NOMO-1 treated with DMSO at 0.1 percent for 48 hours (cell line): ENCODE results near the gene ITGB7.
"Not testable (repeated sequence)": the region's sequence is repeated elsewhere in the genome, so short reads cannot be mapped to it uniquely, and the experiment has no call there.

Source experiments
- DNase-seq: peaks from one replicate; lab custom pipeline; 2025; ENCODE audit not compliant: unreplicated experiment; lab: John Stamatoyannopoulos, UW

Gene ITGB7

GRCh38 chr12:53217051-53217930 is 10.2 kb upstream of the ITGB7 start:
- peak; percentile 63 for DNase-seq

- no peak for DNase-seq
Observed at GRCh38 chr12:53215497-53215896, 8.4 kb upstream of the ITGB7 start.

DNA sequence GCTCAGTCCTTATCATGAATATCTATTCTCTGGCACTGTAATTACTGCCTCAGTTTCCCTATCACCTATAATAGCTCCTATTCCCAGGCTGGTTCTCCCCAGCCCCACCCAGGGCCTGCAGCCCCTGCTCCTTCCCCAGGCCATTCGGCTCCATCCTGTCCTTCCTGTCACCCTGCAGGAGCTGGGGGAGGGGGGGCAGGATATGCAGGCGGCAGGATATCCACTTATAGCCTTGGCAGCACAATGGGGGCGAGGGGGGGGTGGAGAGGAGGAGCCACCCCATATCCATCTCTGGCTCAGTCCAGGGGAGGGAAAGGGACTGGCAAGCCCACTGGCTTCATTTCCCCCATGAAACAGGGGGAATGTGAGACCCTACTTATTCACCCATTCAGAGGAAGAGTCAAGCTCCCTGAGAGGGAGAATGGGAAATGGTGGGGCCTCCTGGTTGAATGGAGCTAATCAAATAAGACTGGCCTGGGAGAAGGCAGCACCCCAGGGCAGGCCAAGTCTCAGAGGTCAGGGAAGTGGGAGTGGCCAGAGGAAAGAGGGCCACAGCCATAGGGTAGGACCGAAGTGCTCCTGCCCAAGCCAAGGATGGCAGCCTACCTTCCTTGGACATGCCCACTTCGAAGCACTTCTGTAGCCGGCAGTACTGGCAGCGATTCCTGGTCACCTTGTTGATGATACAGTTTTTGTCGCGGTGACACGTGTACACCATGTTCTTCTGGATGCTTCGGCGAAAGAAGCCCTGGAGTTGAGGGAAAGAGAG is 7.8 kb upstream of the ITGB7 start:
- no peak for DNase-seq

GRCh38 chr12:53214221-53214620 is 7.2 kb upstream of the ITGB7 start:
- DNase-seq, result no peak

- DNase-seq, result peak; percentile 66
Observed at GRCh38 chr12:53213348-53213747, 6.3 kb upstream of the ITGB7 start.

- DNase-seq, result no peak
Observed at GRCh38 chr12:53212931-53213330, 5.9 kb upstream of the ITGB7 start.

- no peak for DNase-seq
Observed at GRCh38 chr12:53211476-53212381, 4.7 kb upstream of the ITGB7 start.

GRCh38 chr12:53210843-53211242 is 3.8 kb upstream of the ITGB7 start:
- DNase-seq, result no peak

GRCh38 chr12:53208877-53209463 is 1.9 kb upstream of the ITGB7 start:
- DNase-seq, result peak; percentile 88

GRCh38 chr12:53208435-53208834 is 1.4 kb upstream of the ITGB7 start:
- DNase-seq, result no peak

GRCh38 chr12:53205747-53206419 is 1.2 kb downstream of the ITGB7 start:
- peak; percentile 69 for DNase-seq

DNA sequence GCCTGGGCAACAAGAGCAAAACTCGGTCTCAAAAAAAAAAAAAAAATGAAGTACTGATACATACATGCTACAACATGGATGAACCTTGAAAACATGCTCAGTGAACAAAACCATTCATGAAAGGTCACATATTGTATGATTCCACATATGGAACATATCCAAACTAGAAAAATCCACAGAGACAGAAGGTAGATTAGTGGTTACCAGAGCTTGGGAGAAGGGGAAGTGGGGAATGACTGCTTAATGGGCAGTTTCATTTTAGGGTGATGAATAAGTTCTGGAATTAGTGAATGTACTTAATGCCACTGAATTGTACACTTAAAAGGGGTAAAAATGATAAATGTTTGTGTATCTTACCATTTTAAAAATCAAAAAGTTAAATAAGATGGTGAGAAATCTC is 2.7 kb downstream of the ITGB7 start:
- no peak for DNase-seq

GRCh38 chr12:53202316-53202715 is 4.7 kb downstream of the ITGB7 start:
- DNase-seq, result not testable (repeated sequence)

GRCh38 chr12:53201639-53202038 is 5.4 kb downstream of the ITGB7 start:
- DNase-seq, result no peak

DNA sequence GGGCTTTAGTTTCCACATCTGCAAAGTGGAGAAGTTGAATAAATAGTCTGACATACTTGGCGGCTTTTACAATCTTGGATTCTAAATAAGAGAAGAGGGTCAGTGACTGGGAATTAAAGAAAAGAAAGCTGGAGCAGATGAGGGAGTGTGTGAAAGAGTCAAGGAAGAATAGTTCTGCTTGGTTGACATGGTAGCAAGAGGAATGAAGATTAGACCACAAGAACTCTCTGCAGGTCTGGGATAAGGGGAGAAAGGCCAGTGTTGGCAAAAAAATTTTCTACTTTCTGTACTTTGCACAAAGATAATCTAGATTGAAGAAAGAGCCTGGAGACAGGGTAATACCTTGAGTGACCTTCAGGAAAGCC is 5.9 kb downstream of the ITGB7 start:
- DNase-seq, result no peak

DNA sequence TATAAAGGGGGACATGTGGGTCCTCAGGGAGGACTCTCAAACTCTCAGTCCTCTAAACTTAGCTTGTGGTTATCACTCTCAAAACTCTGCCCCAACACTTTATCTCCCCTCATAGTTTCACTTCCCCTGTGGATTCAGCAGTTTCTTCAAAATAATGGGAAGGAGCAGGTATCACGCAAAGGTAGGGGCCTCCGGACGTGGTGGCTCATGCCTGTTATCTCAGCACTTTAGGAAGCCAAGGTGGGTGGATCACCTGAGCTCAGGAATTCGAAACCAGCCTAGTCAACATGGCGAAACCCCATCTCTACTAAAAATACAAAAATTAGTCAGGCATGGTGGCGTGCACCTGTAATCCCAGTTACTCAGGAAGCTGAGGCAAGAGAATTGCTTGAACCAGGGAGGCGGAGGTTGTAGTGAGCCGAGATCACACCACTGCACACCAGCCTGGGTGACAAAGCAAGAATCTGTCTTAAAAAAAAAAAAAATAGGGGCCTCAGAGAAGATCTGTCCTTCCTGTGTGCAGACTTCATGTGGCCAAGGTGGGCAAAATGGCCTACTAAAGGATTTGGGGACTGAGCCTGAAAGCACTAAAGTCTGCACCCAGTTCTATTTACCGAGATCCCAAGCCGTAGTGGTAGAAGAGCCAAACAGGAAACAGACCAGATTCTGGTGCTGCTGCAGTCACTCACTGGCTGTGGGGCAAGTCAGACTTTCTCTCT is 6.4 kb downstream of the ITGB7 start:
- peak; percentile 77 for DNase-seq

DNA sequence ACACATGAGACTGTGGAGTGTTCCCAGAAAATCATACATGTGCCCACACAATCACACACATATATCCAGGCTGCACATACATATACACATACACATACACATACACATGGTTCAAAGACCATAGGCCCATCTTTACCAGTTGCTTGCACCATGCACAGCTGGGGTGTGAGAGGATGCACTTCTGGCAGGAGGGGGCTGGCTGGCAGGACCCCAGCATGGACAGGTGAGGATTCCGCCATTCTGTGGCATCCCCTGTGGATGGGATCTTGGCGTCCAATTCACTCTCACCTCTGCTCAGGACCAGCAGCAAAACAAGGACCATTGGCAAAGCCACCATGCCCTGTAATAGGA is 7.0 kb downstream of the ITGB7 start:
- DNase-seq, result no peak

GRCh38 chr12:53199700-53200099 is 7.4 kb downstream of the ITGB7 start:
- no peak for DNase-seq

DNA sequence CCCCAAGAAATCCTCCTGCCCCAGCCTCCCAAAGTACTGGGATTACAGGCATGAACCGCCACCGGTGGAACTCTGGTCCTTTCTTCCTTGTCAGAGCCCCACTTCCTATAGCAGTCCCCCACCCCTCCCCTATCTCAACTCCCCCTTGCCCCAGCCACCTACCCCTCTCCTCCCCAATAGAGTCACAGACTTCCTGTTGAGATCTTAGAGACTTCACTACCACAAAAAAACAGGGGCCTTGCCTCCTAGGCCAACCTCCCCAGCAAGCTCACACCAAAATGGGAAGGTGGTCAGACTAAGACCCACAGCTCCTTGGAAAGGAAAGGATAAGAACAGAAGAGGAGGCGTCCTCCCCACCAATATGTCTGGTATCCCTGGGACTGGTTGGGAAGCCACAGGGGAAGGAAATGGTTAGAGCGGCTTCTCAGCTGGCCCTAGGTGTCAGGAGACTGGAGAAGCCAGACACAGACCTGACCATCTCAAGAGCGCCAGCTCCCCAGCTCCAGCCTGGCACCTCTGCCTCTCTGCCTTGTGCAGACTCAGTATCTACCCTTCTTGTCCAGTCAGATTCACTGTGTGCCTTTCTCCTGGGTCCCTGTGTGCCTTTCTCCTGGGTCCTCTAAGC is 8.5 kb downstream of the ITGB7 start:
- no peak for DNase-seq
